HL-60 (cell line): ENCODE results near the gene EPC1.

Source experiments
- GABPA ChIP-seq: IDR thresholded peaks from 2 replicates; pipeline ENCODE4 v1.6.1; 2012; ENCODE audit warnings: low read depth
- POLR2AphosphoS5 ChIP-seq: IDR thresholded peaks from 2 replicates; pipeline ENCODE4 v1.6.1; 2012; ENCODE audit warnings: low read depth
- TF ChIP-seq, protein P1 (sequence below): IDR thresholded peaks from one replicate; pipeline ENCODE4 v1.5.1; 2011; ENCODE audit warnings: low read length, control low read depth, inconsistent platforms; ENCODE audit not compliant: insufficient read depth
- TF ChIP-seq, protein P2 (sequence below): IDR thresholded peaks from 2 replicates; pipeline ENCODE4 v1.6.1; 2012; ENCODE audit warnings: low read depth; ENCODE audit not compliant: insufficient replicate concordance

DNA sequence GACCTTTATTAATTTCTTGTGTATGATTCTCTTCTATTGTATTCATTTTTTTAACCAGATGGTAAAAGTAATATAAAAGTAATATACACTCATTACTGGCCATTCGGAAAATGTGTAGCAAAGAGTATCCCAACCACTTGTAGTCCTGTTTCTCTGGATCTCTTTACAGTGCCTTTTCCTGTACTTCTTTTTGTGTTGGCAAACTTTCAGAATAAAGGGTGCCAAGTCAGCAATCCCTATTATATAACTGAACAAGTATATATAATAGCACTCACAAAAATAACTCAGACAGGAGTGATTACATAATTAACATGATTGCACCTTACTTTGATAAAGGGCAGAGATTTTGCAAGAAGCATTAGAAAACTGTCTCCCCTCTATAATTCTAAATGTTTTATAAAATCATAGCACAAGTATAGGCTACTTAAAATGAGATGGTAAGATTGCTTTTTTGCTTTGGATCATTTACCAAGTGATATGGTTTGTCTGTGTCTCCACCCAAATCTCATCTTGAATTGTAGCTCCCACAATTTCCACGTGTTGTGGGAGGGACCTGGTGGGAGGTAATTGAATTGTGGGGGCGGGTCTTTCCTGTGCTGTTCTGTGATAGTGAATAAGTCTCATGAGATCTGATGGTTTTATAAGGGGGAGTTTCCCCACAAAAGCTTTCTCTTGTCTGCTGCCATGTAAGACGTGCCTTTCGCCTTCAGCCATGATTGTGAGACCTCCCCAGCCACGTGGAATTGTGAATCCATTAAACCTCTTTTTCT is 41.5 kb upstream of the EPC1 start:
- TF ChIP-seq, protein P1, sequence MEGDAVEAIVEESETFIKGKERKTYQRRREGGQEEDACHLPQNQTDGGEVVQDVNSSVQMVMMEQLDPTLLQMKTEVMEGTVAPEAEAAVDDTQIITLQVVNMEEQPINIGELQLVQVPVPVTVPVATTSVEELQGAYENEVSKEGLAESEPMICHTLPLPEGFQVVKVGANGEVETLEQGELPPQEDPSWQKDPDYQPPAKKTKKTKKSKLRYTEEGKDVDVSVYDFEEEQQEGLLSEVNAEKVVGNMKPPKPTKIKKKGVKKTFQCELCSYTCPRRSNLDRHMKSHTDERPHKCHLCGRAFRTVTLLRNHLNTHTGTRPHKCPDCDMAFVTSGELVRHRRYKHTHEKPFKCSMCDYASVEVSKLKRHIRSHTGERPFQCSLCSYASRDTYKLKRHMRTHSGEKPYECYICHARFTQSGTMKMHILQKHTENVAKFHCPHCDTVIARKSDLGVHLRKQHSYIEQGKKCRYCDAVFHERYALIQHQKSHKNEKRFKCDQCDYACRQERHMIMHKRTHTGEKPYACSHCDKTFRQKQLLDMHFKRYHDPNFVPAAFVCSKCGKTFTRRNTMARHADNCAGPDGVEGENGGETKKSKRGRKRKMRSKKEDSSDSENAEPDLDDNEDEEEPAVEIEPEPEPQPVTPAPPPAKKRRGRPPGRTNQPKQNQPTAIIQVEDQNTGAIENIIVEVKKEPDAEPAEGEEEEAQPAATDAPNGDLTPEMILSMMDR, result no peak
- TF ChIP-seq POLR2AphosphoS5 (no peak), GABPA (no peak)
- TF ChIP-seq, protein P2, sequence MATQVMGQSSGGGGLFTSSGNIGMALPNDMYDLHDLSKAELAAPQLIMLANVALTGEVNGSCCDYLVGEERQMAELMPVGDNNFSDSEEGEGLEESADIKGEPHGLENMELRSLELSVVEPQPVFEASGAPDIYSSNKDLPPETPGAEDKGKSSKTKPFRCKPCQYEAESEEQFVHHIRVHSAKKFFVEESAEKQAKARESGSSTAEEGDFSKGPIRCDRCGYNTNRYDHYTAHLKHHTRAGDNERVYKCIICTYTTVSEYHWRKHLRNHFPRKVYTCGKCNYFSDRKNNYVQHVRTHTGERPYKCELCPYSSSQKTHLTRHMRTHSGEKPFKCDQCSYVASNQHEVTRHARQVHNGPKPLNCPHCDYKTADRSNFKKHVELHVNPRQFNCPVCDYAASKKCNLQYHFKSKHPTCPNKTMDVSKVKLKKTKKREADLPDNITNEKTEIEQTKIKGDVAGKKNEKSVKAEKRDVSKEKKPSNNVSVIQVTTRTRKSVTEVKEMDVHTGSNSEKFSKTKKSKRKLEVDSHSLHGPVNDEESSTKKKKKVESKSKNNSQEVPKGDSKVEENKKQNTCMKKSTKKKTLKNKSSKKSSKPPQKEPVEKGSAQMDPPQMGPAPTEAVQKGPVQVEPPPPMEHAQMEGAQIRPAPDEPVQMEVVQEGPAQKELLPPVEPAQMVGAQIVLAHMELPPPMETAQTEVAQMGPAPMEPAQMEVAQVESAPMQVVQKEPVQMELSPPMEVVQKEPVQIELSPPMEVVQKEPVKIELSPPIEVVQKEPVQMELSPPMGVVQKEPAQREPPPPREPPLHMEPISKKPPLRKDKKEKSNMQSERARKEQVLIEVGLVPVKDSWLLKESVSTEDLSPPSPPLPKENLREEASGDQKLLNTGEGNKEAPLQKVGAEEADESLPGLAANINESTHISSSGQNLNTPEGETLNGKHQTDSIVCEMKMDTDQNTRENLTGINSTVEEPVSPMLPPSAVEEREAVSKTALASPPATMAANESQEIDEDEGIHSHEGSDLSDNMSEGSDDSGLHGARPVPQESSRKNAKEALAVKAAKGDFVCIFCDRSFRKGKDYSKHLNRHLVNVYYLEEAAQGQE, result no peak
